Measurements from ENCODE around the gene KCNMA1.

The KCNMA1 gene

GRCh38 chr10:76905251-76905650 is 732.4 kb downstream of the KCNMA1 start:
- ATAC-seq, result no peak

- no peak for ATAC-seq
Measured at GRCh38 chr10:76903387-76903945, 734.1 kb downstream of the KCNMA1 start.

- no peak for ATAC-seq
Measured at GRCh38 chr10:76902949-76903348, 734.7 kb downstream of the KCNMA1 start.

- no peak for ATAC-seq
Measured at GRCh38 chr10:76901701-76902100, 735.9 kb downstream of the KCNMA1 start.

GRCh38 chr10:76899490-76899889 is 738.1 kb downstream of the KCNMA1 start:
- no peak for ATAC-seq

GRCh38 chr10:76892766-76893479 is 744.7 kb downstream of the KCNMA1 start:
- ATAC-seq, result no peak

- ATAC-seq, result no peak
Measured at GRCh38 chr10:76887223-76888010, 750.2 kb downstream of the KCNMA1 start.

GRCh38 chr10:76885816-76886215 is 751.8 kb downstream of the KCNMA1 start:
- no peak for ATAC-seq

- no peak for ATAC-seq
Measured at GRCh38 chr10:76884673-76885275, 752.8 kb downstream of the KCNMA1 start.

GRCh38 chr10:76883596-76883995 is 754.0 kb downstream of the KCNMA1 start:
- no peak for ATAC-seq

GRCh38 chr10:76882796-76883195 is 754.8 kb downstream of the KCNMA1 start:
- no peak for ATAC-seq

- no peak for ATAC-seq
Measured at GRCh38 chr10:76882245-76882644, 755.4 kb downstream of the KCNMA1 start.

- no peak for ATAC-seq
Measured at GRCh38 chr10:76881477-76882220, 756.0 kb downstream of the KCNMA1 start.

- no peak for ATAC-seq
Measured at GRCh38 chr10:76880931-76881330, 756.7 kb downstream of the KCNMA1 start.

GRCh38 chr10:76879116-76879913 is 758.3 kb downstream of the KCNMA1 start:
- no peak for ATAC-seq

- no peak for ATAC-seq
Measured at GRCh38 chr10:76878514-76878913, 759.1 kb downstream of the KCNMA1 start.

- no peak for ATAC-seq
Measured at GRCh38 chr10:76874896-76875295, 762.7 kb downstream of the KCNMA1 start.

- ATAC-seq, result no peak
Measured at GRCh38 chr10:76874176-76874575, 763.4 kb downstream of the KCNMA1 start.

- no peak for ATAC-seq
Measured at GRCh38 chr10:76871697-76872295, 765.8 kb downstream of the KCNMA1 start.

- no peak for ATAC-seq
Measured at GRCh38 chr10:76869931-76870330, 767.7 kb downstream of the KCNMA1 start.

All from activated CD4-positive, CD25-positive, alpha-beta regulatory T cell treated with anti-CD3 and anti-CD28 coated beads, Interleukin-2, amount 50 U/mL, for 24 hours (primary cell).